IMR-90 (cell line): Measurements from ENCODE around the gene B3GLCT. TPM values are rescaled to one million over a fixed set of nuclear protein-coding genes. Genes with fewer than 3 reads are reported as not detected.
"Not testable (repeated sequence)": the region's sequence is repeated elsewhere in the genome, so short reads cannot be mapped to it uniquely, and the experiment has no call there.

Experiments
- ATAC-seq: fragments of 200-7000 bp; cut with Tn5 transposase; 2 replicates; pipeline ENCODE4 v1.9.1; 2020; ENCODE audit warnings: low read depth, mild to moderate bottlenecking, moderate library complexity
- BruUV-seq: library from RNA; stranded (reverse); fragments of 400-500 nt; replicated peaks from 2 replicates; lab custom pipeline; 2021; lab: Mats Ljungman, UMichigan
- CTCF ChIA-PET: fragments of 300-600 bp; formaldehyde crosslinking; extraction: SDS; loops from one replicate; lab custom pipeline; 2021; ENCODE audit warnings: antibody characterized with exemption; lab: Yijun Ruan, JAX
- POLR2A ChIA-PET: fragments of 300-600 bp; sonication (Branson Sonifier 250); formaldehyde crosslinking; loops from one replicate; lab custom pipeline; 2022; ENCODE audit warnings: antibody characterized with exemption; ENCODE audit not compliant: unreplicated experiment; lab: Charles Lee
- DNase-seq: peaks from one replicate; pipeline ENCODE4 v3.0.0; 2013
- H2AFZ ChIP-seq: replicated peaks from 2 replicates; pipeline ENCODE3; 2013; ENCODE audit warnings: low read length, mild to moderate bottlenecking; ENCODE audit not compliant: poor library complexity
- H2AK5ac ChIP-seq: 2 replicates; pipeline ENCODE4 v1.6.1; 2013; ENCODE audit warnings: low read depth, low read length, inconsistent platforms
- H2AK9ac ChIP-seq: replicated peaks from 2 replicates; pipeline ENCODE3; 2013; ENCODE audit warnings: mild to moderate bottlenecking, low read depth, low read length, moderate library complexity; ENCODE audit not compliant: poor library complexity
- H2BK120ac ChIP-seq: 2 replicates; pipeline ENCODE4 v1.6.1; 2013; ENCODE audit warnings: low read depth, low read length, inconsistent platforms
- H2BK15ac ChIP-seq: 3 replicates; pipeline ENCODE4 v1.6.1; 2013; ENCODE audit warnings: low read depth, low read length, inconsistent platforms
- H2BK20ac ChIP-seq: 2 replicates; pipeline ENCODE4 v1.6.1; 2013; ENCODE audit warnings: low read depth, mild to moderate bottlenecking, inconsistent platforms, low read length, moderate library complexity
- H2BK5ac ChIP-seq: 2 replicates; pipeline ENCODE4 v1.6.1; 2013; ENCODE audit warnings: mild to moderate bottlenecking, low read depth, low read length, inconsistent platforms; ENCODE audit not compliant: poor library complexity, severe bottlenecking
- H3K14ac ChIP-seq: replicated peaks from 2 replicates; pipeline ENCODE4 v1.6.1; 2013; ENCODE audit warnings: low read depth, low read length, inconsistent platforms
- H3K18ac ChIP-seq: 2 replicates; pipeline ENCODE4 v1.6.1; 2013; ENCODE audit warnings: low read depth, low read length, control low read depth
- H3K23ac ChIP-seq: 2 replicates; pipeline ENCODE4 v1.6.1; 2013; ENCODE audit warnings: low read depth, low read length, inconsistent platforms
- H3K27ac ChIP-seq: 2 replicates; pipeline ENCODE4 v1.5.1; 2013; ENCODE audit warnings: mild to moderate bottlenecking, control low read depth, low read length; ENCODE audit not compliant: insufficient read depth
- H3K27me3 ChIP-seq: 2 replicates; pipeline ENCODE4 v1.6.1; 2013; ENCODE audit warnings: low read length; ENCODE audit not compliant: control insufficient read depth, insufficient read depth
- H3K36me3 ChIP-seq: 2 replicates; pipeline ENCODE4 v1.6.1; 2013; ENCODE audit warnings: low read length, mixed read lengths; ENCODE audit not compliant: control insufficient read depth, insufficient read depth
- H3K4ac ChIP-seq: 2 replicates; pipeline ENCODE4 v1.6.1; 2013; ENCODE audit warnings: low read depth, low read length, inconsistent platforms
- H3K4me1 ChIP-seq: 2 replicates; pipeline ENCODE4 v1.6.1; 2013; ENCODE audit warnings: low read length, mixed read lengths; ENCODE audit not compliant: control insufficient read depth, insufficient read depth
- H3K4me2 ChIP-seq: 2 replicates; pipeline ENCODE4 v1.6.1; 2013; ENCODE audit warnings: low read depth, mild to moderate bottlenecking, control low read depth, low read length, moderate library complexity
- H3K4me3 ChIP-seq: 2 replicates; pipeline ENCODE4 v1.5.1; 2013; ENCODE audit warnings: low read depth, mild to moderate bottlenecking, control low read depth, low read length, moderate library complexity; ENCODE audit not compliant: insufficient read depth
- H3K56ac ChIP-seq: 2 replicates; pipeline ENCODE4 v1.6.1; 2013; ENCODE audit warnings: low read length, inconsistent platforms; ENCODE audit not compliant: insufficient read depth; ENCODE audit errors: extremely low read depth
- H3K79me1 ChIP-seq, 2 experiments: 2 replicates each; pipeline ENCODE4 v1.6.1; 2013; ENCODE audit warnings: low read length in 2 of 2, inconsistent platforms in 1 of 2, low read depth in 1 of 2
- H3K9ac ChIP-seq: 2 replicates; pipeline ENCODE4 v1.6.1; 2013; ENCODE audit warnings: low read depth, low read length, control low read depth
- H3K9me1 ChIP-seq: 2 replicates; pipeline ENCODE4 v1.6.1; 2013; ENCODE audit warnings: low read length, inconsistent platforms; ENCODE audit not compliant: insufficient read depth
- H3K9me3 ChIP-seq: 2 replicates; pipeline ENCODE4 v1.6.1; 2013; ENCODE audit warnings: low read length; ENCODE audit not compliant: control insufficient read depth, insufficient read depth
- H4K20me1 ChIP-seq: 2 replicates; pipeline ENCODE4 v1.6.1; 2013; ENCODE audit warnings: low read length, inconsistent platforms; ENCODE audit not compliant: insufficient read depth
- H4K5ac ChIP-seq: 2 replicates; pipeline ENCODE4 v1.6.1; 2013; ENCODE audit warnings: mild to moderate bottlenecking, low read depth, low read length, control low read depth
- H4K8ac ChIP-seq, 2 experiments: 2 replicates each; pipeline ENCODE4 v1.6.1; 2013; ENCODE audit warnings: low read depth in 2 of 2, low read length in 2 of 2, control low read depth in 1 of 2, inconsistent platforms in 1 of 2
- H4K91ac ChIP-seq: 2 replicates; pipeline ENCODE4 v1.6.1; 2013; ENCODE audit warnings: low read depth, low read length, inconsistent platforms; ENCODE audit not compliant: insufficient read depth
- BHLHE40 ChIP-seq: fragments of 150-350 bp; IDR thresholded peaks from 2 replicates; pipeline ENCODE4 v1.6.1; 2016; ENCODE audit warnings: mild to moderate bottlenecking, low read depth, low read length
- CEBPB ChIP-seq: IDR thresholded peaks from 2 replicates; pipeline ENCODE4 v1.6.1; 2012; ENCODE audit warnings: low read depth, low read length, improper control_type of control experiment
- USF2 ChIP-seq: fragments of 150-350 bp; IDR thresholded peaks from 2 replicates; pipeline ENCODE4 v1.6.1; 2017; ENCODE audit warnings: mild to moderate bottlenecking, antibody characterized with exemption, low read length, low read depth
- WGBS, 2 experiments: methylation state at CpG; one replicate each; pipeline versions ENCODE4 v1.1.5 to v1.1.7; 2013; ENCODE audit warnings: missing lambda C conversion rate in 2 of 2; ENCODE audit not compliant: insufficient read length in 1 of 2; ENCODE audit errors: extremely low coverage in 2 of 2; 5-methylcytosine and 5-hydroxymethylcytosine counted together
- dilution Hi-C: fragments of 300-500 bp; cut with HindIII; formaldehyde crosslinking; loops from one replicate; pipeline ENCODE4 v1.14.3; 2018; ENCODE audit warnings: low sequenced_read_pairs; ENCODE audit not compliant: unreplicated experiment
- in situ Hi-C: fragments of 300-500 bp; cut with MboI; formaldehyde crosslinking; loops from 3 replicates; pipeline ENCODE4 v1.14.3; 2019; ENCODE audit warnings: low sequenced_read_pairs, inconsistent platforms, mixed read lengths
- intact Hi-C: fragments of 100-400 bp; cut with micrococcal nuclease; formaldehyde crosslinking; loops from 2 replicates; pipeline ENCODE4 v1.10.0; 2022
- polyA plus RNA-seq, 3 experiments: library from polyadenylated mRNA; depleted of rRNA; stranded (reverse); fragments of >200 nt; gene quantifications; 2 replicates each; pipeline ENCODE4 v1.2.3, GENCODE V29; 2012; ENCODE audit warnings: low replicate concordance in 1 of 3
- total RNA-seq: library from RNA; depleted of rRNA; stranded (reverse); fragments of >200 nt; gene quantifications from 2 replicates; pipeline ENCODE4 v1.2.3, GENCODE V29; 2012

Gene B3GLCT
- total and polyA plus RNA-seq, 2 of the 4 experiments (the other 2 are of a cell fraction), result 2.0 to 4.5 TPM

- DNase-seq, result no peak
- no CpG with 5 or more reads among the region's 6 CpGs for WGBS, 2 experiments
- Histone ChIP-seq H3K27me3 (no peaks in the 10 kb centered on the region), H3K9me3 (no peaks in the 10 kb centered on the region), H3K4me3 (no peak overlapping the region), H4K5ac (no peak overlapping the region), H3K4me1 (no peaks in the 10 kb centered on the region), H3K27ac (no peak overlapping the region), H3K23ac (no peak overlapping the region), H2AK5ac (no peak overlapping the region), H3K79me1 (no peaks in the 10 kb centered on the region), H2BK15ac (no peak overlapping the region), H3K4me2 (no peak overlapping the region), H4K20me1 (no peaks in the 10 kb centered on the region), H3K9ac (no peak overlapping the region), H3K18ac (no peak overlapping the region), H2AFZ (no peak overlapping the region), H2BK20ac (no peak overlapping the region), H3K36me3 (no peaks in the 10 kb centered on the region), H4K8ac (no peak overlapping the region), H3K56ac (no peak overlapping the region), H4K91ac (no peak overlapping the region), H3K14ac (no peak overlapping the region), H2AK9ac (no peak overlapping the region), H3K4ac (no peak overlapping the region), H2BK5ac (no peak overlapping the region), H2BK120ac (no peak overlapping the region), H3K9me1 (no peaks in the 10 kb centered on the region)
- TF ChIP-seq USF2 (no peak), BHLHE40 (no peak), CEBPB (no peak)
- dilution Hi-C loops, result no loop called here
- intact Hi-C loops, result no loop called here
- no TSS peak for BruUV-seq
- ChIA-PET CTCF (no interaction called here), POLR2A (no interaction called here)
- in situ Hi-C loops, result no loop called here
- ATAC-seq, result no peak
Observed at GRCh38 chr13:31334994-31335557, 135.3 kb downstream of the B3GLCT start.

GRCh38 chr13:31339616-31340015, 139.8 kb downstream of the B3GLCT start:
- H4K8ac ChIP-seq, H3K18ac ChIP-seq, POLR2A ChIA-PET, H2AK9ac ChIP-seq, H3K14ac ChIP-seq, H3K56ac ChIP-seq, dilution Hi-C loops, H3K23ac ChIP-seq, H3K4me1 ChIP-seq, H3K27me3 ChIP-seq, in situ Hi-C loops, H3K27ac ChIP-seq, H3K9me3 ChIP-seq, H4K5ac ChIP-seq, H3K4ac ChIP-seq, H2BK120ac ChIP-seq, H4K20me1 ChIP-seq, BruUV-seq, H3K79me1 ChIP-seq, intact Hi-C loops, H2AFZ ChIP-seq, H2BK5ac ChIP-seq, DNase-seq, H3K4me3 ChIP-seq, H2BK15ac ChIP-seq, H4K91ac ChIP-seq, H2BK20ac ChIP-seq, H3K36me3 ChIP-seq, H2AK5ac ChIP-seq, H3K9me1 ChIP-seq, H3K9ac ChIP-seq, CTCF ChIA-PET, ATAC-seq, H3K4me2 ChIP-seq: not testable (repeated sequence)
- no CpG with 5 or more reads among the region's 22 CpGs for WGBS, 2 experiments
